ENCODE results near the gene GFY. TPM values are rescaled to one million over a fixed set of nuclear protein-coding genes. Genes with fewer than 3 reads are reported as not detected.

GFY gene
- total and polyA plus RNA-seq, 9 of the 15 experiments (the other 6 are each of a cell fraction or from before 2014, with no cell fraction given) = 0.06 to 0.40 (median 0.19) TPM; not detected in 3

- ATAC-seq (no peak), FAIRE-seq (no peak), DNase-seq (ENCODE audit: extremely low read depth in 1 of 4, low spot score in 3 of 4) (no peak)
- H3K4me1 ChIP-seq (replicated peaks in 1 of 2; ENCODE audit: control insufficient read depth in 2 of 2, insufficient read depth in 2 of 2, low read length in 2 of 2) = peaks cover 2 to 33% of the 10 kb centered on the region in 2 experiments; a peak in 4 of 5 replicates
- no peaks in the 10 kb centered on the region for H3K9me1 ChIP-seq (ENCODE audit: control insufficient read depth, insufficient read depth, low read length)
- BruUV-seq (replicated peaks) = no TSS peak
- H3K27ac ChIP-seq (ENCODE audit: extremely low read depth, low read depth, low read length) = peak overlapping the region; percentile 32; the same call in 1 of the 3 replicates
- no peak overlapping the region for H3K4me3 ChIP-seq
- ChIA-PET POLR2A (interaction anchor here (0.6 to 1.5 kb wide), 3 partner anchors 21 to 395 kb away, joined by 3 to 4 read pairs (median 3); no protein-coding TSS in a partner anchor), CTCF (ENCODE audit: low intra/inter-chr PET ratio) (no interaction called here)
- H3K36me3 ChIP-seq (ENCODE audit: control insufficient read depth, insufficient read depth, low read length) = peaks cover 42% of the 10 kb centered on the region; the same call in 2 of the 3 replicates
- peak overlapping the region in 1 of 2 experiments; percentile 43; a peak in 1 of 4 replicates for H3K9ac ChIP-seq (ENCODE audit: insufficient read depth in 1 of 2, low read depth in 2 of 2, low read length in 2 of 2)
- H2AFZ ChIP-seq (ENCODE audit: low read depth, low read length) = no peak overlapping the region
- H3K4me2 ChIP-seq (ENCODE audit: insufficient read depth, low read length) = no peak overlapping the region
- no peaks in the 10 kb centered on the region for H3K9me3 ChIP-seq (replicated peaks; ENCODE audit: control insufficient read depth, insufficient read depth, low read depth, low read length)
- no peaks in the 10 kb centered on the region for H4K20me1 ChIP-seq (replicated peaks; ENCODE audit: control insufficient read depth, insufficient read depth, low read length)
- peaks cover 39% of the 10 kb centered on the region for H3K79me2 ChIP-seq (ENCODE audit: control insufficient read depth, insufficient read depth, low read length)
- TF ChIP-seq HMG20A (CRISPR knock-in tag; conservative IDR thresholded peaks at IDR 0.05) (no peak), ZNF407 (IDR thresholded peaks at IDR 0.05; ENCODE audit: low read depth) (no peak), NKRF (IDR thresholded peaks at IDR 0.05; ENCODE audit: borderline replicate concordance) (no peak)
- intact Hi-C loops (cut with micrococcal nuclease) (no loop called here), in situ Hi-C loops (cut with MboI) (no loop called here)
- 92% methylated on average over 5 of the region's 5 CpGs for WGBS (ENCODE audit: insufficient coverage, low coverage, missing lambda C conversion rate)
- no peaks in the 10 kb centered on the region for H3K27me3 ChIP-seq (ENCODE audit: control insufficient read depth in 2 of 2, insufficient read depth in 2 of 2, low read length in 2 of 2)
Observed at GRCh38 chr19:49455773-49456172, 30.6 kb downstream of the GFY start.
